ENCODE results near the gene IPO13.

- TF ChIP-seq, protein P1, sequence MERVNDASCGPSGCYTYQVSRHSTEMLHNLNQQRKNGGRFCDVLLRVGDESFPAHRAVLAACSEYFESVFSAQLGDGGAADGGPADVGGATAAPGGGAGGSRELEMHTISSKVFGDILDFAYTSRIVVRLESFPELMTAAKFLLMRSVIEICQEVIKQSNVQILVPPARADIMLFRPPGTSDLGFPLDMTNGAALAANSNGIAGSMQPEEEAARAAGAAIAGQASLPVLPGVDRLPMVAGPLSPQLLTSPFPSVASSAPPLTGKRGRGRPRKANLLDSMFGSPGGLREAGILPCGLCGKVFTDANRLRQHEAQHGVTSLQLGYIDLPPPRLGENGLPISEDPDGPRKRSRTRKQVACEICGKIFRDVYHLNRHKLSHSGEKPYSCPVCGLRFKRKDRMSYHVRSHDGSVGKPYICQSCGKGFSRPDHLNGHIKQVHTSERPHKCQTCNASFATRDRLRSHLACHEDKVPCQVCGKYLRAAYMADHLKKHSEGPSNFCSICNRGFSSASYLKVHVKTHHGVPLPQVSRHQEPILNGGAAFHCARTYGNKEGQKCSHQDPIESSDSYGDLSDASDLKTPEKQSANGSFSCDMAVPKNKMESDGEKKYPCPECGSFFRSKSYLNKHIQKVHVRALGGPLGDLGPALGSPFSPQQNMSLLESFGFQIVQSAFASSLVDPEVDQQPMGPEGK (CRISPR knock-in tag; IDR thresholded peaks at IDR 0.05; ENCODE audit: borderline replicate concordance), result no peak
- TF ChIP-seq ZFP3 (CRISPR knock-in tag; IDR thresholded peaks at IDR 0.05) (no peak), ARNTL (CRISPR knock-in tag; IDR thresholded peaks at IDR 0.05; ENCODE audit: borderline replicate concordance, low read depth) (no peak)
Measured at GRCh38 chr1:43982808-43983207, 36.1 kb downstream of the IPO13 start.
